CD4-positive, alpha-beta T cell treated with Interleukin-1 beta for 1 hour (primary cell): ENCODE data around the gene ERFE.
A peak's percentile ranks its signal among the peaks of the same experiment; 100 is the strongest.
"Not testable (repeated sequence)": the region's sequence is repeated elsewhere in the genome, so short reads cannot be mapped to it uniquely, and the experiment has no call there.

Experiments used
- DNase-seq, 2 donors: peaks; one replicate each; pipeline ENCODE4 v3.0.0-alpha.2; 2020 to 2022

ERFE gene, protein sequence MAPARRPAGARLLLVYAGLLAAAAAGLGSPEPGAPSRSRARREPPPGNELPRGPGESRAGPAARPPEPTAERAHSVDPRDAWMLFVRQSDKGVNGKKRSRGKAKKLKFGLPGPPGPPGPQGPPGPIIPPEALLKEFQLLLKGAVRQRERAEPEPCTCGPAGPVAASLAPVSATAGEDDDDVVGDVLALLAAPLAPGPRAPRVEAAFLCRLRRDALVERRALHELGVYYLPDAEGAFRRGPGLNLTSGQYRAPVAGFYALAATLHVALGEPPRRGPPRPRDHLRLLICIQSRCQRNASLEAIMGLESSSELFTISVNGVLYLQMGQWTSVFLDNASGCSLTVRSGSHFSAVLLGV

GRCh38 chr2:238158509-238159070 is at the start of gene ERFE:
Gene ERFE (plus strand): TSS chr2:238158970. CDS start chr2:238159008, 38 bp downstream.
- peak; percentile 40 for DNase-seq

DNA sequence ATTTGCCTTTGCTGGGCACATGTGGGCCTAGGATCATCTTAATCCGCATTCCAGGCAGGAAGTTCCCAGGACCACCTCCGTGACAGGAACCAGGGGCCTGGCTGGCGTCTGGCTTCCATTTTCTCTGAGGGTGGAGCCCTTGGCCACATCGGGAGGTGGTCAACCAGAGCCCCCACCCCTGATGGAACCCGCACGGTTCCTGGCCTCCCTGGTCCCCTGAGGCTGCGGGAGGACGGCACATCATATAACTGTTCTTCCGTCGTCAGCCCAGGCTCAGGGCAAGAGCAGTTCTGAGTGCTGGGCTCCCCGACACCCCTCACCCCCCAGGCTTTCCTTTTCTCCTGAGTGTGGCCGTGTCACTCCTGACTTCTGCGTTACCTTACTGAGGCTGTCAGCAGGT is 45.2 kb upstream of the ERFE start:
- no peak for DNase-seq

DNA sequence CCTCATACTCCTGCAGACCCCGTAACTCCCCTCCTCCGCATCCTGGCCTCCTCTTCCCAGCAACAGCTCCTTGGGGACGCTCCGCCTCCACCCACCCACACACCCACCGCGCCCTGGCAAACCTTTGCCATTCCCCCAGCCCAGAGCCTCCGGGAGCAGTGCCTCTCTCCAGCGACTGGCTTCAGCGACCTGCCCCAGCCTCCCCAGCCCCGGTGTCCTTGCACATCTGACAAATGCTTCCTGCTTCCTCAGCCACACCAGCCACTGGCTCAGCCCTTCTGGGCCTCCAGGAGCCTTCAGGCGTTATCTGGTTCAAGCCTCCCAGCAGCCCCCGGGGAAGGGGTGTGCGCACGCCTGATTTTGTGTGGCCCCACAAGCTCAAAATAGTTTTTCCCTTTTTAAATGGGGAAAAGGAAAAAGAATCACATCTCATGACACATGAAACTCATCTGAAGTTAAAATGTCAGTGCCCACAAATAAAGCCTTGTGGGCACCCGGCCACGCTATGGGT is 44.4 kb upstream of the ERFE start:
- no peak for DNase-seq

- DNase-seq = no peak
Measured at GRCh38 chr2:238114851-238115660, 43.7 kb upstream of the ERFE start.

GRCh38 chr2:238115709-238116108 is 43.1 kb upstream of the ERFE start:
- not testable (repeated sequence) for DNase-seq

GRCh38 chr2:238116298-238117198 is 42.2 kb upstream of the ERFE start:
- no peak for DNase-seq

- no peak for DNase-seq
Measured at GRCh38 chr2:238117199-238118154, 41.3 kb upstream of the ERFE start.

- no peak for DNase-seq
Measured at GRCh38 chr2:238119756-238120462, 38.9 kb upstream of the ERFE start.

DNA sequence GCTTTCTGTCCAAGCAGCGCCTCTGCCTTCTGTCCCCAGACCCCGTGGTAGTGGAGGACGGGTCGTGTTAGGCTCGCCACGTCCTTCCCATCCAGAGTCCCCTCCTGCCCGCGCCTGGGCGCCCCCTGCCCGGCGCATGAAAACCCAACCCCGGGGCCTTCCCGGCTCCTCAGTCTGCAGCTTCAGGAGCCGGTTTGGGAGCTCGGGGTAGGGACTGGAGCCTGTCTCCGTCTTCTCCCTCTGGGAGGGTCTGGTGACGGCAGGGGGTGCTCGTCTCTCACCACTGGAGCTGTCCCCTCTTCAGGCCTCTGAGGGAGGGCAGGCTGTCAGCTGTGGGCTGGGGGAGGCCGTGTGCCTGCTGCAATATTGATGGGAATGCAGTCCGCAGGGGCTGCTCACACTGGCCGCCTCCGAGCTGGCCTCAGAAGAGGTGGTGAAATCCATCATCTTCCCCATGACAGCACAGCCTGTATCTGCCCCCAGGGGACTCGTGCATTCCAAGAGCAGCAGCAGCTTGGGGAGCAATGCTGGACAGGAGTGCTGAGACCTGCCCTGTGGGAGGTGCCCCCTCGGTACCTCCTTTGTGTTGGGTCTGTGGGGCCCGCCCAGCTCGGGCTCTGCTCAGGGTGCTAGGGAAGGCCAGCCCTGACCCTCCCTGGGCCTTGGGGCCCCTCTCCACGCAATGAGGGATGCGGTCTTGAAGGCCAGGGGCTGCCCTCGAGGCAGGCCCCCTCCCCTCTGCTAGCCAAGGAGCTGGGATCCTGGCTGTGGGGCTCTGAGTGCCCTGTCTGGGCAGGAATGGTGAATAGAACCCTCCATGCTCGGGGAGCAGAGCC is 38.1 kb upstream of the ERFE start:
- no peak for DNase-seq

- DNase-seq = no peak
Measured at GRCh38 chr2:238121511-238122286, 37.1 kb upstream of the ERFE start.

DNA sequence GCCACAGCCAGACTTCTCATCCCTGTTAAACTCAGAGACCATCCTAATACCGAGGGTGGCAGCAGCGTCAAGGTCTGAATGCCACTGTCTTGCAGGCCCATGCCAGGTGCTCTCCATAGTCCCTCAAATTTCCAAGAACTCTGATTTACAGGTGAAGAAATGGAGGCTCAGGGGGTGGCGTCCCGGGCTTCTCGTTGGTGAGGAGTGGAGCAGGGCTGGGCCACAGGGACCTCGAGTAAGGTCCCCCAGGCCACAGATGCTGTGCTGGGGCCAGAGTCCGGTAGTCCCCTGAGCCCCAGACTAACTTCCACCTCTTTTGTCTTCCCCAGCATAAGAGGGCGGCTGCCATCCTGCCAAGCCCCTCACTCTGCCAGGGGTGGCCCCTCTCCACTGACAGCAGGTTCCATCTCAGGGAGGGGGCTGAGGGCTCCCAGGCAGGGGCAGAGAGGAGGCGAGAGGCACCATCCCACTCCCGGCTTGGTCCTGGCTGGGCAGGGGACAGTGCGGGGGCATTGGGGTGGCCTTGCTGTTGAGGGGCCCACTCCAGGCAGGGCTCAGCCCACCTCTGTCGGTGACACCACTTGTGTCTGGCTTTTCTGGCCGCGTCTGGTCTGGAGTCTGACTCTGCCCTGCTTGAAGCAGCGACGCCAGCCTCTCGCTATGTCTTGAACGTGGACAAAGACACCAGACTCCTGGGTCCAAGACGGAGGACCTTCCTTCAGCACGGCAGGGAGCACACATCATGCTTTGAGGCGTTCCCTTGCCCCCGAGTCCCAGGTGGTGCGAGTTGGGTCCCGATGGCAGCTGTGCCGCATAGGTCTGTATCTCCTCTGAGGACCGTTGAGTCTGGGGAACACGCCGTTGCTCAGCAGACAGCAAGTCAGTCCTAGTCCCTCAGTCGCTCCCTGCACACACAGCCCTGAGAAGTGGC is 36.2 kb upstream of the ERFE start:
- DNase-seq = no peak

DNA sequence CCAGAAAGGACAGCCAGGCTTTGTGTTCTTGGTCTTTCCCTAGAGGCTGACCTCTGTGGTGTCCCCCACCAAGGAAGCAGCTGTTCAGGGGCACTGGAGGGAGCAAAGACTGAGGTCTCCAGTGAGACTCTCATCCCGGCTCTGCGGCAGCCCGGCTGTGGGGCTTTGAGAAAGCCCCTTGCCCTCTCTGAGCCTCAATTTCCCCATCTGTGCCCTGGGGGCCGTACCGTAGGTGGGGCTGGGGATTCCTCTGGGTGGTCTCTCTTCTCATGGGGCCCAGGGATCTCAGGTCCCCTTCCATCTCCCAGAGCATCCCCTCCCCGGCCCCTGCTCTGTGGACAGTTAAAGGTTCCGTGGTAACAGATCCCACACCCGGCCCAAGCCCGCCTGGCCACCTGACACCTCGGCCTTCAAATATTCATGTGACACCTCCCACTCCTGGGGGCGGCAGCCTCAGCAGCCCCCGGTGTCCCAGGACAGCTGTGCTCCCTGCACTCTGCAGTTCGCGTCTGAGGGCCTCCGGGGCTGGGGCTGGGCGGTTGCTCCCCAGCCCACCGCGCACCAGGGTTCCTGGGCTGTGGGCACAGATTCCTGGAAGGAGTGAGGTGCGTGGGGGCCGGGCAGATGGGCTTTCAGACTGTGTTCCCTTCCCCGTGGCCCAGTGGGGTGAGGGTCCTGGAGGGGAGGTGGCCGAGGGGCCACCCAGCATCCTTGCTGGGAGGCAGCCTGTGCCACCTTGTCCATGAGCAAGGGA is 35.4 kb upstream of the ERFE start:
- DNase-seq = no peak

- DNase-seq = no peak
Measured at GRCh38 chr2:238123991-238124470, 34.7 kb upstream of the ERFE start.

DNA sequence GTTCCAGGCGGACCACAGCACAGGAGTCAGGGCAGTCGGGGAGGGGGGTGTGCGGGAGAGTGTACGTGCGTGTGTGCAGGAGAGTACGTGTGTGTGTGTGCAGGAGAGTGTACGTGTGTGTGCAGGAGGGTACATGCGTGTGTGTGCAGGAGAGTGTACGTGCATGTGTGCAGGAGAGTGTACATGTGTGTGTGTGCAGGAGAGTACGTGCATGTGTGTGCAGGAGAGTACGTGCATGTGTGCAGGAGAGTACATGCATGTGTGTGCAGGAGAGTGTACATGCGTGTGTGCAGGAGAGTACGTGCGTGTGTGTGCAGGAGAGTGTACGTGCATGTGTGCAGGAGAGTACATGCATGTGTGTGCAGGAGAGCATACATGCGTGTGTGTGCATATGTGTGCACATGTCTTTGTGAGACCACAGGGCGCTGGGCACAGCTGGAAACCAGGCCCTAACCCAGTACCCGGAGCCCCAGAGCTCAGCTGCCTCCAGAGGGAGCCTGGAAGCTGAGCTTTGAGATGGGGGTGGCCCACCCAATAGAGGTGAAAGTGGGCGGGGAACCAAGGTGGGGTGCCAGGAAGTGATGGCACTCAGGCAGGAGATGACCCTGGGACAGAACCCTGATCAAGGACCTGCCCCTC is 34.2 kb upstream of the ERFE start:
- no peak for DNase-seq

DNA sequence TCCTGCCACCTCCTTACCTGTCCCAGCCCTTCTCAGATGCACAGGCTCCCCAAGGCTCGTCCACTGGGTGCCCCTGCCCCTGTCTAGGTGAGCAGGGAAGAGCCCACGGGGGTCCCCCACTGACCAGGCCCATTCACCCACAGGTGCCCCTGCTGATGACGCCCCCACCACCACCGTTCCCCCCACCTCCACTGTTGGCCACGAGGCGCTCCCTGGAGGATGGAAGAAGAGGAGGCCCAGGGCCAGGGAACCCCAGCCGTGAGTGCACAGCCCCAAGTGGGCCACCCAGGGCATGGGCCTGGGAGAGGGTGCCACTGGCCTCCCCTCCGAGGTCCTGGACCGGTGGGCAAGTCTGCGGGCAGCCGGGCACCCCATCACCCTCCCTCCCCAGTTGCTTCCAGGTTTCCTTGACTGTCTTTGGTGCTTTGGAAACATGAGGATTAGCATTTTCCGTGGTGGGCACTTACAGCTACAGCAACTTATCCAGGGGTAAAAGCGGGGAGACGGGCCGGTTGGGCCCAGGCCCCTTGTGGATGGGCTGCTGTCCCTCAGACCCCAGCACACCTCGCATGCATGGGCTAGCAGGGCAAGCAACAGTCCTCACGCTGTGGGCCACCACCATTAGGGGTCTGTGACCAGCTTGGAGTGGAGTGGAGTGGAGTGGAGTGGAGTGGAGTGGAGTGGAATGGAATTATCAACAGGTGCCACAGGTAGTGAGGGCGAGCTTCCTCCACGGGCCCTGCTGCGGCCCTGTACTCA is 33.5 kb upstream of the ERFE start:
- no peak for DNase-seq
